Stimulated activated CD8-positive, alpha-beta memory T cell treated with anti-CD3 and anti-CD28 coated beads, Interleukin-15, amount 100 ng/mL, for 1 hour (primary cell): ENCODE data around the gene PROSER3.

Experiments used
- DNase-seq: peaks from one replicate; pipeline ENCODE4 v3.0.0-alpha.2; 2020; ENCODE audit warnings: low read depth

The PROSER3 gene

GRCh38 chr19:35777086-35777841, 19.3 kb downstream of the PROSER3 start:
- no peak for DNase-seq

GRCh38 chr19:35777961-35778360, 20.0 kb downstream of the PROSER3 start:
- no peak for DNase-seq

- no peak for DNase-seq
These were observed 21.1 kb downstream of the PROSER3 start for GRCh38 chr19:35779033-35779432.

GRCh38 chr19:35780058-35780457, 22.1 kb downstream of the PROSER3 start:
- no peak for DNase-seq

GRCh38 chr19:35780717-35781116, 22.7 kb downstream of the PROSER3 start:
- no peak for DNase-seq

- DNase-seq, result no peak
These were observed 23.7 kb downstream of the PROSER3 start for GRCh38 chr19:35781650-35782049.

GRCh38 chr19:35782589-35782988, 24.6 kb downstream of the PROSER3 start:
- no peak for DNase-seq

- no peak for DNase-seq
These were observed 25.8 kb downstream of the PROSER3 start for GRCh38 chr19:35783469-35784434.

GRCh38 chr19:35784503-35785338, 26.7 kb downstream of the PROSER3 start:
- no peak for DNase-seq

GRCh38 chr19:35785339-35785627, 27.3 kb downstream of the PROSER3 start:
- no peak for DNase-seq

- no peak for DNase-seq
These were observed 28.6 kb downstream of the PROSER3 start for GRCh38 chr19:35786299-35787160.

GRCh38 chr19:35787227-35787799, 29.3 kb downstream of the PROSER3 start:
- DNase-seq, result no peak

GRCh38 chr19:35788205-35788960, 30.4 kb downstream of the PROSER3 start:
- no peak for DNase-seq

GRCh38 chr19:35789195-35789977, 31.4 kb downstream of the PROSER3 start:
- DNase-seq, result no peak

GRCh38 chr19:35789978-35790944, 32.3 kb downstream of the PROSER3 start:
- no peak for DNase-seq

GRCh38 chr19:35790981-35791813, 33.2 kb downstream of the PROSER3 start:
- DNase-seq, result no peak

- no peak for DNase-seq
These were observed 33.9 kb downstream of the PROSER3 start for GRCh38 chr19:35791814-35792279.
